HG03442 (cell line): ENCODE results near the gene CD19.
"Not testable (repeated sequence)": the region's sequence is repeated elsewhere in the genome, so short reads cannot be mapped to it uniquely, and the experiment has no call there.

Experiments used
- ATAC-seq: cut with Tn5 transposase; IDR thresholded peaks from one replicate; pipeline ENCODE4 v1.9.1; 2021; ENCODE audit warnings: mild to moderate bottlenecking, moderate library complexity; ENCODE audit not compliant: unreplicated experiment

CD19 gene

DNA sequence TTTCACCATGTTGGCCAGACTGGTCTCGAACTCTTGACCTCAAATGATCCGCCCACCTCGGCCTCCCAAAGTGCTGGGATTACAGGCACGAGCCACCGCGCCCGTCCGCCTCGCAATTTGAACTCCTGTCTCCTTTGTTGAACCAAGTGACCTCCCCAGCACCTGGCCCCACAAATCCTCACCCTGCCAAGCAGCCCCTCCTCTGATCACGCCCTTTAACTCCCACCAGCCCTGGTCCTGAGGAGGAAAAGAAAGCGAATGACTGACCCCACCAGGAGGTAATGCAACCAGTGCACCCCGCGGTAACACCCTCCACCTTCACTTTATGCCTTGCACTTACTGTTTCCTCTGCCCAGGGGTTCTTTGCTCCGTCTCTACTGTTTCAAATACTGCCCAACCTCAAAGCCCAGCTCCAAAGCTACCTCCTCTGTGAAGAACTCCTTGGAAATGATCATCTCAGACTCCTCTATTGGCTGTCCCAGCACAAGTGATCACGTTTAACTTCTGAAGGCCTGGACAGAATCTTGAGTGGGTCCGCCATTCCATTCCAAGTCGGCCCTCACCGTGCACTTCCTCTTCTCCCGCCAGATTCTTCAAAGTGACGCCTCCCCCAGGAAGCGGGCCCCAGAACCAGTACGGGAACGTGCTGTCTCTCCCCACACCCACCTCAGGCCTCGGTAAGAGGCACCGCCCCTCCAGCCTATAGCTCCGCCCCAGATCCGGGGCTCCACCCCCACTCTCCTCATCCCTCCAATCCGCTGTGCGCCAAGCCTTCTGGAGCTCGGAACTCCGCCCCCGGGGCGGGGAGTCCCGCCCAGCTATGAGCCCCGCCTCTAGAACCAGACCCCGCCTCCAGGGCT is 4.4 kb downstream of the CD19 start:
- peak; percentile 66 for ATAC-seq

DNA sequence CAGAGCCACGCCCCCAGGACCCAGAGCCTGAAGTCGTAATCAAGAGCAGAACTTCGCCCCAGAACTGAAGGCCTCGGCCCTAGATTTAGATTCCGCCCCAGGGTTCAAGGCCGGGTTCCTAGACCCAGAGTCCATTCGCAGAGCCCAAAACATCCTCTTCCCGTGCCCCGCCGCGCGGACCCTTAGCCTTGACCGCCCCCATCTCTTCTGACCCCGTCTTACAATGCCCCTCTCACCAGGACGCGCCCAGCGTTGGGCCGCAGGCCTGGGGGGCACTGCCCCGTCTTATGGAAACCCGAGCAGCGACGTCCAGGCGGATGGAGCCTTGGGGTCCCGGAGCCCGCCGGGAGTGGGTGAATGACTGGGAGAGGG is 5.0 kb downstream of the CD19 start:
- ATAC-seq, result no peak

DNA sequence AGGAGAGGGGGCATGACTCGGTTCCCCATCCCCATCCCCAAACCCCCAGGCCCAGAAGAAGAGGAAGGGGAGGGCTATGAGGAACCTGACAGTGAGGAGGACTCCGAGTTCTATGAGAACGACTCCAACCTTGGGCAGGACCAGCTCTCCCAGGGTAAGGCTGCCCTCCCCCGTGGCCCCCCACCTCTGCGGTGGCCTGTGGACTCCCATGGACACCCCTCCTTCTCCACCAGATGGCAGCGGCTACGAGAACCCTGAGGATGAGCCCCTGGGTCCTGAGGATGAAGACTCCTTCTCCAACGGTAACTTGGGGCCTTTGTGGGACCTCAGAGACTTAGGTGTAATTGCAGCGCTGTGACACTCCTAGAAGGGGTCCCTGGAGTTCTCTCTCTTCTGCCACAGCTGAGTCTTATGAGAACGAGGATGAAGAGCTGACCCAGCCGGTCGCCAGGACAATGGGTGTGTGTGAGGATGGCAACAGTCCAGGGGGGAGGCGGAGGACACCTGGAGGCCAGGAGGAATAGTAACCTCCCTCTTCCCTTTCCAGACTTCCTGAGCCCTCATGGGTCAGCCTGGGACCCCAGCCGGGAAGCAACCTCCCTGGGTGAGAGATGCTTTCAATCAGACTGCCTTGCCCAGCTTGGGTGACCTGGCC is 5.6 kb downstream of the CD19 start:
- no peak for ATAC-seq

DNA sequence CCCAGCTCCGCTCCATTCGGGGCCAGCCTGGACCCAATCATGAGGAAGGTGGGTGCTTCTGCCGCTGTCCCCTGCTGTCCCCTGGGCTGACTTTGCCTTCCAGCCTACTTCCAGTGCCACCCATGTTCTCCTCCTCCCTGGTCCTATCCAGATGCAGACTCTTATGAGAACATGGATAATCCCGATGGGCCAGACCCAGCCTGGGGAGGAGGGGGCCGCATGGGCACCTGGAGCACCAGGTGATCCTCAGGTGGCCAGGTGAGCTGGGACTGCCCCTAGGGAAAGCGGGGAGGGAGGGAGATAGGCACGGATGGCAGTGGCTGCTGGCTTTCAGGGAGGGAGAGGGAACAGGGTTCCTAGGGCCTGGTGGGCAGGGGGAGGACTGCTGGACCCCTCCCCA is 7.0 kb downstream of the CD19 start:
- ATAC-seq, result no peak

DNA sequence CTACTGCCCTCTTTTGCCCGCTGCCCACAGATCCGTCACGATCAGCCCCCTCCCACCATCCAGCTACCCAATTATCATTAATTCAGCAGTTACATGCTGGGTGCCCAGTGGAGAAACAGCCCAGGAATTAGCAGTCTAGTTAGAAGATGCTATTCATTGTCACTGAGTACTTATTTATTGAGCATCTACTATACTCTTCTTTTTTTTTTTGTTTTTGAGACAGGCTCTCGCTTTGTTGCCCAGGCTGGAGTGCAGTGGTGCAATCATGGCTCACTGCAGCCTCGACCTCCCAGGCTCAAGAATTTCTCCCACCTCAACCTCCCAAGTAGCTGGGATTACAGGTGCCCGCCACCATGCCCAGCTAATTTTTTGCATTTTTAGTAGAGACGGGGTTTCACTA is 8.1 kb downstream of the CD19 start:
- not testable (repeated sequence) for ATAC-seq

DNA sequence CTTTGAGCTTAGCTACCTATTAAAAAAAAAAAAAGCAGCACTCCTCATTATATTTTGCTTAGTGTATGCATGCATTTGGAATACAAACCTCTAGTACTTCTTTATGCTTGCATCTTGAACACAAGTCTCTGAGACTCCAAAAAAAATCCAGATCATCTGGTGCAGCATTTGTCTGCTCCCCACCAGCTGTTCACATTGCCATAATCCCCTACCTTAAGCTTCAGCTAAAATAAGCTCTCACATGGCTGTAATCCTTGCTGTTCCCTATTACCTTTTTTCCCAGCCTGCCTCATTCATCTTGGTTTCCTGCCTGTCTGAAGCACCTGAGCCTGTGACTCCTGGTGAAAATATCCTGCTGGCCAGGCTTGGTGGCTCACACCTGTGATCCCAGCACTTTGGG is 11.5 kb downstream of the CD19 start:
- ATAC-seq, result no peak

DNA sequence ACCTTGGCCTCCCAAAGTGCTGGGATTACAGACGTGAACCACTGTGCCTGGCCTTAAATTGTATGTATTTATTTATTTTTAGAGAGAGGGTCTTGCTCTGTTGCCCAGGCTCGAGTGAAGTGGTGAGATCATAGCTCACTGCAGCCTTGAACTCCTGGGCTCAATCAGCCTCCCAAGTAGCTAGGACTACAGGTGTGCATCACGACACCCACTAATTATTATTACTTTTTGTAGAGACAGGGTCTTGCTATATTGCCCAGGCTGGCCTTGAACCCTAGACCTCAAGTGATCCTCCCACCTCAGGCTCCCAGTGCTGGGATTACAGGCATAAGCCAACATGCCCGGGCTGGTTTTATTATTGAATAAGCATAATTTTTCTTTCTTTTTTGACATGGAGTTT is 14.9 kb downstream of the CD19 start:
- no peak for ATAC-seq

DNA sequence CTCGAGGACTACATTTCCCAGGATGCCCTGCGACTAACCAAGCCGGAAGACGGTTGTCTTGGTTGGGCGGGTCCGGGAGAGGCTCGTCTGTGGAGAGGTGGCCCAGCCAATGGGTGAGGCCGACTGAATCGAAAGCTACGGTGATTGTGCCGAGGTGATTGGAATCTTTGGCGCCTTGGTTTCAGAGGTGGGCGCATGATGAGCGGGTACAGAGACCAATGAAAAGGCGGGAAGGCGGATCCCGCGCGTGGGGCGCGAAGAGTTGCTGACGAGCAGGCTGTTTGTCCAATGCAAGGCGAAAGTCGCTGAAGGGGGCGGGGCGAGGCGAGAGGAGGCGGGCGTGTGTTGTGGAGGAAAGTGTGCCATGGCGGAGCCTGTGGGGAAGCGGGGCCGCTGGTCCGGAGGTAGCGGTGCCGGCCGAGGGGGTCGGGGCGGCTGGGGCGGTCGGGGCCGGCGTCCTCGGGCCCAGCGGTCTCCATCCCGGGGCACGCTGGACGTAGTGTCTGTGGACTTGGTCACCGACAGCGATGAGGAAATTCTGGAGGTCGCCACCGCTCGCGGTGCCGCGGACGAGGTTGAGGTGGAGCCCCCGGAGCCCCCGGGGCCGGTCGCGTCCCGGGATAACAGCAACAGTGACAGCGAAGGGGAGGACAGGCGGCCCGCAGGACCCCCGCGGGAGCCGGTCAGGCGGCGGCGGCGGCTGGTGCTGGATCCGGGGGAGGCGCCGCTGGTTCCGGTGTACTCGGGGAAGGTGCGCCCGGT is 19.1 kb downstream of the CD19 start, which contains the start of gene NFATC2IP:
TSS of gene NFATC2IP (plus strand) at position 290 of the 762 bp plus-strand sequence. CDS start at position 365, 75 bp downstream.
- ATAC-seq, result peak; percentile 90

DNA sequence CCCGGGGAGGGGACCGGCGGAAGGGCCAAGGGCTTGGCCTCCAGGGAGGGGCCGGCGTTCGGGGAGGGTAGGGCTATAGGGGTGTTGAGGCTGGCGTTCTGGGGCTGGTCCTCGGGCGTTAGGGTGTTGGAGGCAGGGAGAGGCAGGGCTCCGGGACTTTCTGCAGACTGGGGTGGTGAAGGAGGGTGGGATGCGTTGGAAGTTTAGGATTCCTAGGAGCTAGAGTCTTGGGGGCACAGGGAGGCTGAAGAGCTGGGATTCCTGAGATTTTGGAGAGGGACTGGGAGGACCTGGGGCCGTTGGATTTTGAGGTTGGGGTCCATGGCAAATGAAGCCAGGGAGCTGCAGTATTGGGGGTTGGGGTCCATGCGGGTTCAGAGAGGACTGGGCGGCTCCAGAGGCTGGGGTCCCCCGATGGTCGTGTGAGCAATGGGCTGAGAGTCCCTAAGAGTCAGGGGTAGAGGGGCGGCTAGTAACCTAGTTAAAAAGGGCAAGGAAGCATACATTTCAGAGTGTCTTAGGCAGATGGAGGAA is 19.7 kb downstream of the CD19 start:
- ATAC-seq, result peak; percentile 27

DNA sequence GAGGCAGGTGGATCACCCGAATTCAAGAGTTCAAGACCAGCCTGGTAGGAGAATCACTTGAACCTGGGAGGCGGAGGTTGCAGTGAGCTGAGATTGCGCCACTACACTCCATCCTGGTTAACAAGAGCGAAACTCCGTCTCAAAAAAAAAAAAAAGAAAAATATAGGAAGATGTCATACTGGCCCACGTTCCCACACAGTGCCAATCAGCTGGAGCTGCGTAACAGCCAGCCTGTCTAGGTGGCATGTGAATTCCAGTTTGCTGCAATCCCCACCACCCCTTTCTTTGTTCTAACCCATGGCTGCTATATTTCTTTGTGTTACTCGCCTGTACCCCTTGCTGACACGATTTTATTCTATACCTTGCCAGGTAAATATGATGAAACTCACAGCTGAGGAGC is 26.4 kb downstream of the CD19 start:
- no peak for ATAC-seq

DNA sequence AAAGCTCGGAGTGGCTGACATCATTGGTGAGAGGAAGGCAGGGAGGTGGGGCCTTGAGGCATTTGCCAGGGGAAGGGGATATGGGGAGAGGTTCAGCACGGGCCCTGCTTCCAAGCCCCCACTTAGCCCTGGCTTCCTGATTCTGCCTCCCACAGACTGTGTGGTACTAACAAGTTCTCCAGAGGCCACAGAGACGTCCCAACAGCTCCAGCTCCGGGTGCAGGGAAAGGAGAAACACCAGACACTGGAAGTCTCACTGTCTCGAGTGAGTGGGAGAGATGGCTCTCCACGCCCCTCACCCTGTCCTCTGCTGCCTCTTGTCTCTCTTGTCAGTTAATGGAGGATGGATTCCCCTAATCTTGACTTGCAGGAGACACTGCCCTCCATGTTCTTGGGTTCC is 27.1 kb downstream of the CD19 start:
- no peak for ATAC-seq

DNA sequence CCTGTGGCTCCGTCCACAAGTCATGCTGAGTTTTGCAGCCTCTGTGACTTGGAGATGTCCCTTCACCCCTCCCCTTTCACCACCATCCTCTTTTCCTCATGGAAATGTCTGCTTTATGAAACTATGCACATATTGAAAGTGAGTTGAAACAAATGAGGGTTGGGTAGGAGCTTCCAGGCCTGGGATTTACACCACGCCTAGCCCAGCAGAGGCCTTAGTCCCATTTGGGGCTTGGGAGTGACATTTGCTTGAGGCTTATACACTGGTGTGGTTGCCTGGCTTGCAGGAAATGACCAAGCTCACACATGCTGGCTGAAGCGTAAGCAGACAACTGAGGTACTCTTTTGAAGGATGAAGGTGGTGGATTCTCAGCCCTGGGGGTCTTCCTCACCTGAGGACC is 32.3 kb downstream of the CD19 start:
- no peak for ATAC-seq

DNA sequence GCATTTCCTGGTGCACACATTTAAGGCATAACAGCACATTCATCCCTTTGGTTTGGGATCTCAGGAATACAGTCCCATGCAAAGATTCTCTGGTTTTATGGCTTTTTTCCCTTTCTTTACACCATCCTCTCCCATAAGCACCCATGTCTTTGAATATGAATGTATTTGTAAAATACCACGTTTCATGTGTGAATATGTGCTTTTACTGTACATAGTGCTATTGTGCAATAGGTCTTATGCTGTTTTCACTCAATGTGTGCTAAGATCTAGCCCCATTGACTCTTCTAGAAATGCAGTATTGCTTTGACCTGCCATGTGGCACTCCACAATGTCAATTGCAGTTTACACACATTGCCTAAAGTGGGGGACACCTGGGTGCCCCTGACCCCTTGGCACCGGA is 32.7 kb downstream of the CD19 start:
- ATAC-seq, result no peak

DNA sequence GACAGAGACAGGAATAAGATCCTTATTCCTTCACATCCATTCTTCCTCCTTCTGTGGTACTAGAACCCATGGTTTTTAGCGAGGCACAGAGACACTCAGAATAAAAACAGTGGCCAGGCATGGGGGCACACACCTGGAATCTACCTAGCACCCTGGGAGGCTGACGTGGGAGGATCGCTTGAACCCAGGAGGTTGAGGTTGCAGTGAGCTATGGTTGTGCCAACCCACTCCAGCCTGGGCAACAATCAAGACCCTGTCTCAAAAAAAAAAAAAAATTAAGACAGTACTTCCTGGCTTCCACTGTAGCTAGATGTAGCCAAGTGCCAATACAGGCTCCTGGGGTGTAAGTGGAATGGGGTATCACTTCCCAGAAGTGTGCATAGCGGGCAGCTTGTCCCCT is 35.4 kb downstream of the CD19 start:
- no peak for ATAC-seq

DNA sequence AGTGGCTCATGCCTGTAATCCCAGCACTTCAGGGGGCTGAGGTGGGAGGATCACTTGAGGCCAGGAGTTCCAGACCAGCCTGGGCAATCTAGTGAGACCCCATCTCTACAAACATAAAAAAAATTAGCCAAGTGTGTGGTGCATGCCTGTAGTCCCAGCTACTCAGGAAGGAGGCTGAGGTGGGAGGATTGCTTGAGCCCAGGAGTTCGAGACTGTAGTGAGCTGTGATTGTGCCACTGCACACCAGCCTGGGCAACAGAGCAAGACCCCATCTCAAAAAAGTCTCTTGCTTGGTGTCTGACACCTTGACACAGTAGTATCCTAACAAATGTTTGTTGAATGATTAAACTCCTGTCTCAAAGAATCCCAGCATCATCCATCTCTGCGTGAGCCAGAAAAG is 37.9 kb downstream of the CD19 start:
- ATAC-seq, result not testable (repeated sequence)

DNA sequence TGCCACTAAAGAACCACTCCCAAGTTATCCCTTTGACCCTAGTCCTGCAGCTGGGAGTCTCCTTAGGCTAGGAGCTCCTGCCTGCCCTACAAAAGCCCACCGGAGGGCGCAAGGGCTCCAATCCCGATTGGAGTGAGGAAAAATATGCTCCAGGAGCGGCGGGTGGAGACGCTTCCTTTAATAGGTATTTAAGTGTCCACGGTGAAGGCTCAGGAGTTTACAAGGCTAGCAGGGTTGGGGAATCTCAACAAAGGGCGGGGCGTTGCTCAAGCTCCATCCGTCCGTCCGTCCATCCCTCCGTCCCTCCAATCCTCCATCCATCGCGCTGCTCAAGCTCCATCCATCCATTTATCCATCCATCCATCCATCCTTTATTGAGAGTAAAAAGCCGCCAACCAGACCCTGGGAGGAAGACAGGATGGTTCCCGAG is 42.3 kb downstream of the CD19 start:
- no peak for ATAC-seq

DNA sequence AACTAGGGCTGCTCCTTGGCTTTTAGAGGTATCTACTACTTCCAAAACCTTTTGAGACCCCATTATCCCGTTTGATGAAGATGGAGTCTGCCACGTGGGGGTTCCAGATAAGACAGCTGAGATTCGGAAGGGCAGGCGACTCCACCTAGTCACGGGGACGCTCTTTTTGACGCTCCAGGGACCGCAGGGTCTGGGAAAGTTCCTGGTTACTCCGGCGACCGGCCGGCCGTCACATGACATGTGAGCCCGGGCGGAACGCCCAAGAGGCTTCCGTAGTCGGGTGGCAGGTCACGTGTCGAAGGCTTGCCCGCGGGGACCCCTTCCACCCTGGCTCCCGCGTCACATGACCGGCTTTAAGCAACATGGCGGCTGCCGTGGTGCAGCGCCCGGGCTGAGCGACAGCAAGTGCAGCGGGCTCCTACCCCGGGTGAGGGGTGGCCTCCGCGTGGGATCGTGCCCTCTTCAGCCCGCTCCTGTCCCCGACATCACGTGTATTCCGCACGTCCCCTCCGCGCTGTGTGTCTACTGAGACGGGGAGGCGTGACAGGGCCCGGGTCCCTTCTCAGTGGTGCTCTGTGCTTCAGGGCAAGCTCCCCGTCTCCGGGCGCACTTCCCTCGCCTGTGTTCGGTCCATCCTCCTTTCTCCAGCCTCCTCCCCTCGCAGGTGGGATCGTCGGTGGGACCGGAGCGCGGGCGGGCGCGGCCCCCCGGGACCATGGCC is 42.8 kb downstream of the CD19 start, which contains the start of gene SPNS1:
TSS of gene SPNS1 (plus strand) at position 342 of the 721 bp plus-strand sequence. CDS start at position 716, 374 bp downstream.
- peak; percentile 83 for ATAC-seq

DNA sequence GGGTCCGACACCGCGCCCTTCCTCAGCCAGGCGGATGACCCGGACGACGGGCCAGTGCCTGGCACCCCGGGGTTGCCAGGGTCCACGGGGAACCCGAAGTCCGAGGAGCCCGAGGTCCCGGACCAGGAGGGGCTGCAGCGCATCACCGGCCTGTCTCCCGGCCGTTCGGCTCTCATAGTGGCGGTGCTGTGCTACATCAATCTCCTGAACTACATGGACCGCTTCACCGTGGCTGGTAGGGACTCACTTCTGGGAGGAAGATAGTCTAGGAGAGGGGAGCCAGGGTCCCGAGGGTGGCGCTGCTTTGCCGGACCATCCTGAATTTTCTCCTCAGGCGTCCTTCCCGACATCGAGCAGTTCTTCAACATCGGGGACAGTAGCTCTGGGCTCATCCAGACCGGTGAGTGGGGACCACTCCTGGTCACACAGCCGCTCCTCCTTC is 43.4 kb downstream of the CD19 start:
- ATAC-seq, result peak; percentile 28

DNA sequence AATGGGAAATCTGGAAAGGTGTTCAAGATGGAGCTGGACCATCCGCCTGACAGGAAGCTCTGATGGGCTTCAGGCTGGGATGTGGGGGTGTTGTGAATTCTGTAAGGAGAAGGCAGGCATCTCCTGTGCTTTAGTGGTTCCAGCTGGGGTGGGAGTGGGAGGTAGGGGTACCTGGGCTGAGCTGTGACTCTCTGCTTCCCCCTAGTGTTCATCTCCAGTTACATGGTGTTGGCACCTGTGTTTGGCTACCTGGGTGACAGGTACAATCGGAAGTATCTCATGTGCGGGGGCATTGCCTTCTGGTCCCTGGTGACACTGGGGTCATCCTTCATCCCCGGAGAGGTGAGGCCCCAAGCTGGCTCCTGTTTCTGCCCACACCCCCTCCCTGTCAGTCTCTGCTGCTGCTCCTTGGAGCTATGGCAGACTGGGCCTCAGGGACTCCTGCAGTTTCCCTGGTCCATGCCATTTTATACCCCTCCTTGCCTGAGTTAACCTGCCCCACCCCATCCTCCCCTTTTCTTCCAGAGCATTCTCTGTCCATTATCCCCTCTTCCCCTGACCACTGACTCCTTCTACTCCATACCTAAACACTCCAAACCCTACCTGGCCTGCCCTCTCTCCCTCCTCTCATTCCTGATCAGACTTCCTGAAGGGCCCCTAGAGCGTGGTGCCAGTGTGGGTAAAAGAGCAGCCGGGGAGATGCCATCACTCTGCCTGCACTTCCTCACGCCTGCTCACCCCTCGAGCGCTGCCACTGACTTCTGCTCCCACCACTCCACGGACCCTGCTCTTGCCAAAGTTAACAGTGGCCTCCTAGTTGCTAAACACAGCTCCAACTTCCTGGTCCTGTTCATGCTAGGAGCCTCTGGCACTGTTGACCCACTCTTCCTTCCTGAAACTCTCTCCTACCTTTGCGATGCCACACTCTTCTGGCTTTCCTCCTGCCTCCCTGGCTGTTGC is 46.2 kb downstream of the CD19 start:
- no peak for ATAC-seq
